HUES64 (cell line): Measurements from ENCODE around the gene THSD8. TPM values are rescaled to one million over a fixed set of nuclear protein-coding genes. Genes with fewer than 3 reads are reported as not detected.

ENCODE experiments used
- H3K27ac ChIP-seq: 2 replicates; pipeline ENCODE4 v1.7.0; 2013; ENCODE audit warnings: low read depth, low read length, inconsistent platforms
- H3K27me3 ChIP-seq: 2 replicates; pipeline ENCODE4 v1.6.1; 2013; ENCODE audit warnings: mild to moderate bottlenecking, low read length; ENCODE audit not compliant: insufficient read depth
- H3K36me3 ChIP-seq: 2 replicates; pipeline ENCODE4 v1.6.1; 2013; ENCODE audit warnings: mild to moderate bottlenecking, low read length; ENCODE audit not compliant: insufficient read depth
- H3K4me1 ChIP-seq: 2 replicates; pipeline ENCODE4 v1.6.1; 2013; ENCODE audit warnings: mild to moderate bottlenecking, low read length, moderate library complexity; ENCODE audit not compliant: insufficient read depth
- H3K4me3 ChIP-seq: 2 replicates; pipeline ENCODE4 v1.5.1; 2013; ENCODE audit warnings: mild to moderate bottlenecking, low read length, moderate library complexity
- H3K9ac ChIP-seq: 2 replicates; pipeline ENCODE4 v1.6.1; 2013; ENCODE audit warnings: mild to moderate bottlenecking, low read depth, low read length
- H3K9me3 ChIP-seq: 2 replicates; pipeline ENCODE4 v1.6.1; 2013; ENCODE audit warnings: low read depth, low read length; ENCODE audit not compliant: insufficient read depth
- WGBS: fragments of 150-250, 120-280 bp; methylation state at CpG from one replicate; pipeline ENCODE4 v1.1.7; 2013; ENCODE audit warnings: missing lambda C conversion rate; 5-methylcytosine and 5-hydroxymethylcytosine counted together
- polyA plus RNA-seq, 2 experiments: library from polyadenylated mRNA; stranded (reverse); fragments of 50-300 nt; gene quantifications; one replicate each; pipeline ENCODE4 v1.2.3, GENCODE V29; 2013

THSD8 gene
- 8.9 TPM for polyA plus RNA-seq (2013, experiment 1 of 2)
- 15.8 TPM for polyA plus RNA-seq (2013, experiment 2 of 2)

DNA sequence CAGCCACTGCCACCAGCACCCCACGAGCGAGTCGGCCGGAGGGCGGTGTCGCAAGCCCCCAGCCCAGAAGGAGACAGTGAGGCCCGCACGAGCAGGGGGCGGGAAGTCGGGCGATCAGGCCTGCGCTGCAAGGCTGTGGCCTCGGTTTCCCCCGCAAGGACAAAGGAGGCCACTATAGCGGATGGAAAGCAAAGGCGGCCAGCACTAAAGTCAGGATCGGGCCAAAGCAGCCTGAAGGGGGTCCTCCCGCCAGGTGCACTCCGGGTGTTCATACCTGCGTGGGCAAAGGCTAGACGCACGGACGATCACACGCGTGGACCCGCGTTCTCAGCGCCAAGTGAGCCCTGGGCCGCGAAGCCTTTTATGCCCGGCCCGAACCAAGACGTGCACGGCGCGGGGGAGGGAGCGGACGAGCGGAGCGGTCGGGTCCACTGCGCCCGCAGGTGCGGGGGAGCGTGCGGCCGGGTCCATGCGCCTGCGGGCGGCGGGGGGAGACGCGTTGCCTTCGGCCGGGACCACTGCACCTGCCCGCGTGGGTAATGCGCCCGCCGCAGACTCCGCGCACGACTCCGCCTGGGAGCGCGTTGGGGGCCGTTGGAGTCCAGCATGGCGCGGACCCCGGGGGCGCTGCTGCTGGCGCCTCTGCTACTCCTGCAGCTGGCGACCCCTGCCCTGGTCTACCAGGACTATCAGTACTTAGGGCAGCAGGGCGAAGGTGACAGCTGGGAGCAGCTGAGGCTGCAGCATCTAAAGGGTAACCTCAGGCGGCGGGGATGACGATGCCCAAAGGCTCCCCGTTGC, at the start of gene THSD8, which contains the start of gene PRDX2:
Gene THSD8 (plus strand): TSS at position 604 of the 801 bp plus-strand sequence. CDS start 3 bp downstream, at position 607.
Gene PRDX2 (minus strand): TSS at position 335 of the 801 bp plus-strand sequence. CDS start 539 bp downstream, outside the sequence.
- peaks cover 5% of the 10 kb centered on the region; the same call in 1 of the 2 replicates for H3K4me1 ChIP-seq
- H3K9ac ChIP-seq: peak within 1 kb of the TSS; percentile 81
- WGBS: under 1% methylated on average over 78 of the region's 78 CpGs
- H3K4me3 ChIP-seq: peak within 1 kb of the TSS; percentile 77
- H3K27ac ChIP-seq: peak within 1 kb of the TSS; percentile 51; the same call in 1 of the 2 replicates
- H3K36me3 ChIP-seq: peaks cover 26% of the 10 kb centered on the region
- no peaks in the 10 kb centered on the region for H3K9me3 ChIP-seq
- H3K27me3 ChIP-seq: peaks cover 10% of the 10 kb centered on the region; the same call in 1 of the 2 replicates

DNA sequence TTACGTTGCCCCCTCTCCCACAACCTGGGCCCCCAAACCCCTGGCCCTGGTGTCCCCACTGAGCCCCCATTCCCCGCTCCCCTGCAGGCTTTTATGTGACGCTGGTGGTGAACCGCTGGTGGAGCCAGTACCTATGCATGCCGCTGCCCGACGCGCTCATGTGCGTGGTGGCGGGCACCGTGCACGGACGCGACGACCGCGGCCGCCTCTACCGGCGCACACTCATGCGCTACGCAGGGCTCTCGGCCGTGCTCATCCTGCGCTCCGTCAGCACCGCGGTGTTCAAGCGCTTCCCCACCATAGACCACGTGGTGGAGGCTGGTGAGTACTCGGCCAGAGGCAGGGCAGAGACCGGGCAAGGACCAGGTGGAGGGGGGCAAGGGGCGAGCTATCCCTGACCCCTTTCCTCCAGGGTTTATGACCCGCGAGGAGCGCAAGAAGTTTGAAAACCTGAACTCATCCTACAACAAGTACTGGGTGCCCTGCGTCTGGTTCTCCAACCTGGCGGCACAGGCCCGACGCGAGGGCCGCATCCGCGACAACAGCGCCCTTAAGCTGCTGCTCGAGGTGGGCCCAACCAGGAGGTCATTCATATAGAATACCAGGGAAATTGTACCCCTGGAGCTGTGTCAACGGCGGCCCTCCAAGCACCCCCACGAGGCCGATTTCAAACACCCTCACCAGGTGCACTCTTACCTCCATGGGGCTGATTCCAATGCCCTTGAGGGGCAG, 47.2 kb upstream of the THSD8 start:
- Histone ChIP-seq H3K27me3 (peaks cover 24% of the 10 kb centered on the region), H3K4me1 (no peaks in the 10 kb centered on the region), H3K9ac (no peak overlapping the region), H3K9me3 (no peaks in the 10 kb centered on the region), H3K27ac (no peak overlapping the region), H3K4me3 (no peak overlapping the region), H3K36me3 (no peaks in the 10 kb centered on the region)
- WGBS: 88% methylated on average over 50 of the region's 50 CpGs

DNA sequence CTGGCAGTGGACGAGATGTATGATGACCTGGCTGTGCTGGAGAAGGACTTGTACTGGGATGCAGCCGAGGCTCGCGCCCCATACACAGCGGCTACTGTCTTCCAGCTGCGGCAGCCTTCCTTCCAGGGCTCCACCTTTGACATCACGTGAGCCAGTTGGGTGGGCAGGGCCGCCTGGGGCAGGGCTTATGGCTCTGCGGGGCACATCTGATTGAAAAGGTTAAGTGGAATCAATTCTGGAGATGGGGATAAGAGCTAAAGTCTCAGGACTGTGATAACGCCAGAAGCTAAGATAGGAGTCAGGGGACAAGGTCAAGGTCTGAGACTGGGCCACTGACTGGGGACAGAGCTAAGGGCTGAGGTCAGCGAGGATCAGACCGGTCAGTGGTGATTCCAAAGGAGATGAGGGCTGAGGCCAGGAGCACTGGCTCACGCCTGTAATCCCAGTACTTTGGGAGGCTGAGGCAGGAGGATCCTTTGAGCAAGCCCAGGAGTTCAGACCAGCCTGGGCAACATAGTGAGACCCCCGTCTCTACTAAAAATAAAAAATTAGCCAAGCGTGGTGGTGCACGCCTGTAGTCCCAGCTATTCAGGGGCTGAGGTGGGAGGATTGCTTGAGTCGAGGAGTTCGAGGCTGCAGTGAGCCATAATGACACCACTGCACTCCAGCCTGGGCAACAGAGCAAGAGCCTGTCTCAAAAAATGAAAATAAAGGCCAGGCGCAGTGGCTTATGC, 45.6 kb upstream of the THSD8 start:
- Histone ChIP-seq H3K27me3 (peaks cover 8% of the 10 kb centered on the region), H3K36me3 (no peaks in the 10 kb centered on the region), H3K4me3 (no peak overlapping the region), H3K9ac (no peak overlapping the region), H3K9me3 (no peaks in the 10 kb centered on the region), H3K4me1 (no peaks in the 10 kb centered on the region), H3K27ac (no peak overlapping the region)
- 89% methylated on average over 19 of the region's 19 CpGs for WGBS

DNA sequence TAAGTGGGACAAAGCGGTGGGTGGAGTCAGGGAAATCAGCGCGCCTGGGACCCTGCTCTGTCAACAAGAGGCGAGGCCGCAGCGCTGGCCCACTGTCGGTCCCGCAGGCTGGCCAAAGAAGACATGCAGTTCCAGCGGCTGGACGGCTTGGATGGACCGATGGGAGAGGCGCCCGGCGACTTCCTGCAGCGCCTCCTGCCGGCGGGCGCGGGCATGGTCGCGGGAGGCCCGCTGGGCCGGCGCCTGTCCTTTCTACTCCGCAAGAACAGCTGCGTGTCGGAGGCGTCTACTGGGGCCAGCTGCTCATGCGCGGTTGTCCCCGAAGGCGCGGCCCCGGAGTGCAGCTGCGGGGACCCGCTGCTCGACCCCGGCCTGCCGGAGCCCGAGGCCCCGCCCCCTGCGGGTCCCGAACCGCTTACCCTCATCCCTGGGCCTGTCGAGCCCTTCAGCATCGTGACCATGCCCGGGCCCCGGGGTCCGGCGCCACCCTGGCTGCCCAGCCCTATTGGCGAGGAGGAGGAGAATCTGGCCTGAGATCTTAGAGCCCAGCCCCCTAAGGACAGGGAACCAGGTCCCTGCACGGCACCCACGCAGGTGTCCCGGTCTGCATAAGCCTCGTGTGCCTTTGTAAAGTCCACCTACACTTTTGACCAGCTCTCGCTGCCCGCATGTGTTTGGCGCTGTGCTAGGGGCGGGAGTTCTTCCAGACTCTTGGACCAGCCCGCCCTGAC, 44.2 kb upstream of the THSD8 start:
- H3K9ac ChIP-seq: no peak overlapping the region
- 7% methylated on average over 60 of the region's 60 CpGs for WGBS
- H3K9me3 ChIP-seq: no peaks in the 10 kb centered on the region
- no peak overlapping the region for H3K27ac ChIP-seq
- H3K4me3 ChIP-seq: peak overlapping the region; percentile 45
- H3K36me3 ChIP-seq: no peaks in the 10 kb centered on the region; the same call in 1 of the 2 replicates
- no peaks in the 10 kb centered on the region for H3K27me3 ChIP-seq
- no peaks in the 10 kb centered on the region for H3K4me1 ChIP-seq

DNA sequence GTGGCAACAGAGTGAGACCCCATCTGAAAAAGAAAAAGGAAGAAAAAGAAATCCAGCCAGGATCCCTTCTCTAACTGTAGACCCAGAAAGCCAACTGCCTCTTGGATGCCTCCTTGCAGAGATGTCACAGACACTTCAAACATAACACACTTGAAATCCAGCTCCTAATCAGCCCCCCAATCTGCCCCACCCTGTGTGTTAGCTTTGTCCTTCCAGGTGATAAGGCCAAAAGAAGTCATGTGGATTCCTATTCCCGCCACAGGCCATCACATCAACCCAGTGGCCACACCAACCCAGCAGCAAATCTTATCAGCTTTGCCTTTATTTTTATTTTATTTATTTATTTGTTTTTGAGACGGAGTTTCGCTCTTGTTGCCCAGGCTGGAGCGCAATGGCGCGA, 42.2 kb upstream of the THSD8 start:
- Histone ChIP-seq H3K9me3 (no peaks in the 10 kb centered on the region), H3K27ac (no peak overlapping the region), H3K9ac (no peak overlapping the region), H3K27me3 (no peaks in the 10 kb centered on the region), H3K36me3 (peaks cover 14% of the 10 kb centered on the region), H3K4me3 (no peak overlapping the region), H3K4me1 (no peaks in the 10 kb centered on the region)
- WGBS: 71% methylated on average over 1 of the region's 6 CpGs

DNA sequence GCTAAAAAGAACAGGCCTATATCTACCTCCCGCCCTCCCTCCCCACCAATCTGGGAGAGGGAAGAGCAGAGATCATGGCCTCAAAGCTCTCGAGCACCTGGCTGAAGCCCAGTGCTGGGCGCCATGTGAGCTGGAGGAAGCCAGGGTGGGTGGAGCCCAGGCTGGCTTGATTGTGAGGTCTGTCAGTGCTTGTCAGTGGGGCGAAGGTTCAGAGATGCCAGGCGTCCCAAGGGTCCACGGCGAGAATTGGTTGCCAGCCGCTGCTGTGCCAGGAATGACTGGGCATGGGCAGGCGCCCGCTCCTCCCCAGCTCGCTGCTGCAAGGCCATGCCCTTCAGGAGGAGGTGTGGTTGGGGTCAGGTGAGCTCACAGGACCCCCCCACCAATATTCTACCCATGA, 38.8 kb upstream of the THSD8 start:
- H3K27ac ChIP-seq: no peak overlapping the region
- H3K4me3 ChIP-seq: no peak overlapping the region
- 97% methylated on average over 9 of the region's 11 CpGs for WGBS
- no peaks in the 10 kb centered on the region for H3K4me1 ChIP-seq
- peaks cover 22% of the 10 kb centered on the region for H3K36me3 ChIP-seq
- no peaks in the 10 kb centered on the region for H3K9me3 ChIP-seq
- H3K9ac ChIP-seq: no peak overlapping the region
- no peaks in the 10 kb centered on the region for H3K27me3 ChIP-seq

DNA sequence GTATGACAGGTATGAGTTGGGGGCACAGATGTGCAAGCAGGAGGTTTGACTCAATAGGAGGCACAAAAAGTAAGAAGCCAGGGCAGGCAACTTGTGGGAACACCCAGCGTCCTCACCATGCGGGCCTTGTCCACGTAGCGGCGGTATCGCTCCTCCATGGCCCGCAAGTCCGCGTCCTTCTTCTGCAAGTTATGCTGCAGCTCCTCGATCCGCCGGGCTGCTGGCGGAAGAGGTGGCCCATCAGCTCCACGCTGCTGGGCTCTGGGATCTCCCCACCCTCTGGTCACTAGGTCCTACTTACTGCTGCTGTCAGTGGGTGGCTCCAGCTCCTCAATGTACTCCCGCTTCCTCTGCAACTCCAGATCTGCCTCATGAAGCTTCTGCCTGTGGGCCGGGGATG, 37.2 kb upstream of the THSD8 start:
- H3K36me3 ChIP-seq: peaks cover 25% of the 10 kb centered on the region
- H3K27me3 ChIP-seq: no peaks in the 10 kb centered on the region
- H3K4me3 ChIP-seq: no peak overlapping the region
- WGBS: 96% methylated on average over 16 of the region's 16 CpGs
- H3K9ac ChIP-seq: no peak overlapping the region
- peaks cover 3% of the 10 kb centered on the region for H3K4me1 ChIP-seq
- no peaks in the 10 kb centered on the region for H3K9me3 ChIP-seq
- no peak overlapping the region for H3K27ac ChIP-seq

DNA sequence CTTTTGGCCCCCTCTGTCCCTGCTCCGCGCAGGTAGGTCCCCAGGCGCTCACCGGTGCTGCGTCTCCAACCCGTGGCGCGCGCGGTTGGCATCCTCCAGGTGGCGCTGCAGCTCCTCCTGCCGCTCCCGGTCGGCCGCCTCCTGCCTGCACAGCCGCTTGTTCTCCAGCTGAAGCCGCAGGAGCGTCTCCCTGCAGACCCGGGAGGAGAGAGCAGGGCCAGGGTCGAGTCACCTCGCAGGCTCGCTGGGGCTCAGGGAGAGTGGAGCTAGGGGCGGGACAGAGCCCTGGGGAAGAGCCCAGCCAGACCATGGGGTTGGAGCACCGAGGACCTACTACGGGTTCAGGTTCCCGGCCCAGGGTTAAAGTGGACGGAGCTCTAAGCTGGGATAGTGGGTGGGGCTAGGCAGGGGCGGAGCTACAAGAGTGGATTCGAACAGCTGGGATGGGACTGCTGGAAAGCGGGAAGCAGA, 35.8 kb upstream of the THSD8 start:
- Histone ChIP-seq H3K9me3 (no peaks in the 10 kb centered on the region), H3K9ac (no peak overlapping the region; the same call in 1 of the 2 replicates), H3K27me3 (no peaks in the 10 kb centered on the region), H3K27ac (peak overlapping the region; percentile 58; the same call in 1 of the 2 replicates), H3K4me1 (peaks cover 3% of the 10 kb centered on the region), H3K4me3 (peak overlapping the region; percentile 77), H3K36me3 (peaks cover 25% of the 10 kb centered on the region)
- 4% methylated on average over 30 of the region's 30 CpGs for WGBS

DNA sequence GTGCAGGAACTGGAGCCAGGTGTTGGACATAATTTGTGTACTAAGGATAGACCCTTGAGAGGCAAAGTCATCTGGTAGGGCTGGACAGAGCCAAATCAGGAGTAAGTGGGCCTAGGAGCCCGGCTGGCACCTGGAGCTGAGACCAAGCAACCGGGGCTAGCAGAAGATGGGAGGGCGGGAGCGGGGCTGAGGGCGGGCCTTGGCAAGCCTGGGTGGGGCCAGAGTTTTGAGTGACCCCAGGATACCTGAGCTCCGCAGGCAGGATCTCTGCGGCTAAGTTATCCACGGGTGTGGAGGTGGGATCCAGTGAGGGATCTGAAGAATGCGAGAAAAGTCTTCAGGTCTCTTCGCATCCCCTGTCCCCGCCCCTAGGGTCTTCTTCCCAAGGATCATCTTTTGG, 34.7 kb upstream of the THSD8 start:
- Histone ChIP-seq H3K9me3 (no peaks in the 10 kb centered on the region), H3K4me1 (peaks cover 3% of the 10 kb centered on the region), H3K36me3 (peaks cover 25% of the 10 kb centered on the region), H3K4me3 (no peak overlapping the region), H3K9ac (no peak overlapping the region), H3K27ac (no peak overlapping the region), H3K27me3 (no peaks in the 10 kb centered on the region)
- 84% methylated on average over 11 of the region's 11 CpGs for WGBS

DNA sequence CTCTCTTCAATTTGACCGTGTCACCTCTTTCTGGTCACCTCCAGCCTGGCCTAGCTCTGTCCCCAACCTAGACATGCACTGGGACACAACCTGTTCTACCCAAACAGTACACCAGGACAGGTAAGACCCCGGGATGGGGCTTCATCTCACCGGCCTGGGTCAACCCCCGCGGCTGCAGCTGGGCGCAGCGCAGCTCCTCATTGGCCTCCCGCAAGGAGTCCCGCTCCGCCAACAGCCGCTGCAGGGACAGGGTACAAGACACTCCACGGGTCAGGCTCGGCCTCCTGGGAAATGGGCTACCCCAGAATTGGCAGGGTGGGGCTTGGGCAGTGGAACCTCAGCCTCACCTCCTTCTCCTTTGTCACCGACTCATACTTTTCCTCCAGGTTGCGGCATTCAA, 34.2 kb upstream of the THSD8 start:
- Histone ChIP-seq H3K9me3 (no peaks in the 10 kb centered on the region), H3K9ac (no peak overlapping the region), H3K4me1 (peaks cover 3% of the 10 kb centered on the region), H3K27me3 (no peaks in the 10 kb centered on the region), H3K27ac (no peak overlapping the region), H3K4me3 (no peak overlapping the region), H3K36me3 (peaks cover 25% of the 10 kb centered on the region)
- 94% methylated on average over 15 of the region's 15 CpGs for WGBS
